Measurements from ENCODE around the gene AKR1A1.
A peak's percentile ranks its signal among the peaks of the same experiment; 100 is the strongest.
"Not testable (repeated sequence)": the region's sequence is repeated elsewhere in the genome, so short reads cannot be mapped to it uniquely, and the experiment has no call there.

The AKR1A1 gene

DNA sequence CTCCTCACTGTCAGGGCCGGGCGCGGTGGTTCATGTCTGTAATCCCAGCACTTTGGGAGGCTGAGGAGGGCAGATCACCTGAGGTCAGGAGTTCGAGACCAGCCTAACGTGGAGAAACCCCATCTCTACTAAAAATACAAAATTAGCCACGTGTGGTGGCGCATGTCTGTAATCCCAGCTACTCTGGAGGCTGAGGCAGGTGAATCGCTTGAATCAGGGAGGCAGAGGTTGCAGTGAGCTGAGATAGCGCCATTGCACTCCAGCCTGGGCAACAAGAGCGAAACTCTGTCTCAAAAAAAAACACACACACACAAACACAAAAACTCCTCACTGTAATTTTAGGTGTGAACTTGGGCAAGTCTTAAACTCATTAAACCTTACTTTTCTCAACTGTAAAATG, 26.7 kb upstream of the AKR1A1 start:
- DNase-seq, result not testable (repeated sequence)

GRCh38 chr1:45526135-45526644, 24.4 kb upstream of the AKR1A1 start:
- DNase-seq, result no peak

- DNase-seq, result no peak
Observed at GRCh38 chr1:45530632-45531135, 19.9 kb upstream of the AKR1A1 start.

- DNase-seq, result no peak
Observed at GRCh38 chr1:45531873-45532272, 18.8 kb upstream of the AKR1A1 start.

- DNase-seq, result peak; percentile 45
Observed at GRCh38 chr1:45535988-45536766, 14.4 kb upstream of the AKR1A1 start.

DNA sequence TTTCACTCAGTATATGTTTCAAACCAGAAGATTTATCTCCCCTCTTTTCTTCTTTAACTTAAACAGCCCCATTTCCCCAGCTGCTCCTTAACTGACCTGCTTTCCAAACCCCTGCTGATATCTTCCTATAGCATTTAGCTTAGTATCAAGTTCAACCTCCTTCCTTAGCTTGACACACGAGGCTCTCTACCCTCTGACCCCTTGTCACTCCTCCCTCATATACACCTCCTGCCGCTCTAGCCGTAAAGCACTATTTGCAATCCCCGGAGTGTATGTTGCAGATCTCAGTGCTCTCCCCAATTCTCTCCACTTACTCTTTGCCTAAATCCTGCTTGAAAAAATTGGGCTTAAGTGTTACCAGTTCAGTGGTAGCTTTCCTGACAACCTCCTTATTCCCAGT, 13.7 kb upstream of the AKR1A1 start:
- no peak for DNase-seq

DNA sequence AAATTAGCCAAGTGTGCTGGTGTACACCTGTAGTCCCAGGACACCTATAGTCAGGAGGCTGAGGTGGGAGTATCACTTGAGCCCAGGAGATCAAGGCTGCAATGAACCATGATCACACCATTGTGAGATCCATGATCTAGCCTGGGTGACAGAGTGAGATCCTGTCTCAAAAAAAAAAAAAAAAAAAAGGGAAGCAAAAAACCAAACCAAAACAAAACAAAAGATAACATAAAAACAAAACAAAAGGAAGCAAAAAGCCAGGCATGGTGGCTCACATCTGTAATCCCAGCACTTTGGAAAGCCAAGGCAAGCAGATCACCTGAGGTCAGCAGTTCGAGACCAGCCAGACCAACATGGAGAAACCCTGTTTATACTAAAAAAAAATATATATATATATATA, 9.4 kb upstream of the AKR1A1 start:
- DNase-seq, result no peak

DNA sequence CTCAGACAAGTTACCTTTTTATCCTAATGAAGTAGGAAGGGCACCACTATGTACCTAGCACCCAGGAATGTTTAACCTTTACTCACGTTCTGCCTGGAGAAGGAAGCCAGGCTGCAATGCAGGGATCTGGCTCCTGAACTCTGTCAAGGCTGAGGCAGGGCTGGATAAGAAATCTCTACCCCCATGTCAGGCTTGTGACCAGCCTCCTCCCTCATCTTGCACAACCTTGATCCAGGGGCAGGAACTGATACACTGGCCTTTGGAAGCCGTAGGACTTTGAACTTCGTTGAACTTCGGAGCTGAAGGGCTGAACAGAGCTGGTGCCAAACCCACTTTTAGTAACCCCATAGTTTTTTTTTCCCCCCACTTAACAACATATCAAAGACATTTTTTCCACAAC, 8.0 kb upstream of the AKR1A1 start:
- no peak for DNase-seq

DNA sequence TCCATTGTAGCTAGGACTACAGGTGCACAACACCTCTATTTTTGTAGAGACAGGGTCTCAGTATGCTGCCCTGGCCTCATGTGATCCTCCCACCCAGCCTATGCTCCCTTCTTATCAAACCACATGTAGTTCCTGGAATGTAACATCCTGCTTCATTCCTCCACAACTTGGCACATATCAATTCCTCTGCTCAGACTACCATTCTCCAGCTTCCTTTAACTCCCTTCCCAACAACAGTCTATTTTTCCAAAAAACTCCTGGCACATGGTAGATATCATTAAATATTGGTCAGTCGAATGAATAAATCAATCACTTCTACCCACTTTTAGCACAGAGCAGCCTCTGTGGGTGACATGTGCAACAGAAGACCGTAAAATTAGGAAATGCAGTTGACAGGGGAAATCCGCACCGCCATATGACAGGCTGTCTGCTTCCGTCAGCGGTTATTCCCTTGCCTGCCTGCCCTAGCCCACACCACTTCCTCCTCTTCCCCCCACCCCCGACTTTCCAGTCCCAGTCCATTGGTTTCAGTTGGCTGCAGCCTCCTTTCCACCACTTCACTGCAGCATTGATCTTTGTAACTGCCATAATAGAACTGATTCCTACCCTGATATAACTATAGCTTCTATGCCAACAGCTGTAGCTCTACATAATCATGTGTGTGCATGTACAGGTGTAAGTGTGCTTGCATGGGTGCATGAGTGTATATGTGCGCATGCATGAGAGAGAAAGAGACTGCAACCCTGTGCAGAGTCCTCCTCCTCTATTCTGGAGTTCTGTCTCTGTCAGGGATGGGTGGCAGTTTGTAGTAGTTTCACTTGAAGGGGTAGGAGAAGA, 6.8 kb upstream of the AKR1A1 start:
- peak; percentile 85 for DNase-seq

- no peak for DNase-seq
Observed at GRCh38 chr1:45544530-45544929, 6.1 kb upstream of the AKR1A1 start.

DNA sequence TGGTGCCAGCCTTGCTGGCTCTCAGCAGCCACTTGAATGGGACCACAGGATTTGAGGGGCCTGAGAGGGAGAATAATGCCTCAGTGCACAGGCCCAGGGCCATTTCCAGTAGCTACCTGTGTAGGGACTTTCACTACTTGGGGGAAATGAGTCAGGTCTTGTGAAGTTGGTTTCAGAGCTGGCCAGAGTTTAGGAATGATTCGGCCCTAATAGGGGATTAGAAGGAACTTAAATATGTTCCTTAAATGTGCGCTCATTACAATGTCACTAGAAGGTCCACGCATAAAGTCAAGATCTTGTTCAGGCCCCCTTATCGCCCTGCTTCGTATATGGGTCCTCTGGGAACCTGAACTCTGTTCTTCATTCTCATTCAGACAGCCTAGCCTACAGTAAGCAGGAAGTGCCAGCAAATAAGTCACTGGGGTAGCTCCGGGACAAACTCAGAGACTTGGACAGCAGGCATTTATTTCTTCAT, 5.6 kb upstream of the AKR1A1 start:
- DNase-seq, result peak; percentile 77

GRCh38 chr1:45545553-45546310, 4.9 kb upstream of the AKR1A1 start:
- DNase-seq, result no peak

DNA sequence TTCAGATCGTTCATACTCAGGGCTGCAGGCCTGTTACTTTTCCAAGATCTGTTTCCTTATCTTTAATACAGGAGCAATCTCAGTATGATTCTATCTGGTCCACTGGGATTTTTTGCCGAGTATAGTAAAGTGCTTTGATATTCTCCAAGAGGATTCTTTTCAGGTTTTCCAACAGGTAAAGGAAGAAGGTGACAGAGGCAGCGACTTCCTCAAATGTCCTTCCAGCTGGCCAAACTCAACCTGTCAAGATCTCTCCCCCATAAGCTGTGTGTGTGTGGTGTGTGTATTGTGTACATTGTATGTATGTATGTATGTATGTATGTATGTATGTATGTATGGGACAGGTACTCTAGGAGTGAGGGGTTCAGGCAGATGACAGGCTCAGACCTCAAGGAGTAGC, 1.1 kb downstream of the AKR1A1 start:
- DNase-seq, result no peak

- DNase-seq, result no peak
Observed at GRCh38 chr1:45552331-45552730, 1.7 kb downstream of the AKR1A1 start.

DNA sequence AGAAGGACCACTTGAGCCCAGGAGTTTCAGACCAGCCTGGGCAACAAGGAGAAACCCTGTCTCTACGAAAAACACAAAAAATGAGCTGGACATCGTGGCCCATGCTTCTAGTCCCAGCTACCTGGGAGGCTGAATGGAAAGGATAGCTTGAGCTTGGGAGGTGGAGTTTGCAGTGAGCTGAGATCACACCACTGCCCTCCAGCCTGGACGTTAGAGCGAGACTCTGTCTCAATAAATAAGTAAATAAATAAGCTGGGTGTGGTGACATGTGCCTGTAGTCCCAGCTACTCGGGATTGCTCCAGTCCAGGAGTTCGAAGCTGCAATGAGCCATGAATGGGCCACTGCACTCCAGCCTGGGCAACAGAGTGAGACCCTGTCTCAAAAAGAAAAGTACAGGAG, 3.6 kb downstream of the AKR1A1 start:
- no peak for DNase-seq

GRCh38 chr1:45557422-45557944, 6.9 kb downstream of the AKR1A1 start:
- DNase-seq, result no peak

- no peak for DNase-seq
Observed at GRCh38 chr1:45563843-45564242, 13.2 kb downstream of the AKR1A1 start.

DNA sequence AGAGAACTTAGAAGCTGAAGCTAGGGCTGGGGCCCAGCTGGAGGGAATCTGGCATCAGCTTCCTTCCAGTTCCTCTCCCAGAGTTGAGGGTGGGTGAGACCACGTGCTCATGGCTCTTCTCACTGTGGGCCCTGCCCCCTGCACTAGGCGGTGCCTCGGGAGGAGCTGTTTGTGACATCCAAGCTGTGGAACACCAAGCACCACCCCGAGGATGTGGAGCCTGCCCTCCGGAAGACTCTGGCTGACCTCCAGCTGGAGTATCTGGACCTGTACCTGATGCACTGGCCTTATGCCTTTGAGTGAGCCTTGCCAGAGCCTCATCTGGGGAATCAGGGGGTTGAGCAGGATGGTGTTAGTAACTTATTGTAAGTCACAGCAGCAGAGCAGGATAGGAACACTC, 16.1 kb downstream of the AKR1A1 start:
- DNase-seq, result no peak

- DNase-seq, result no peak
Observed at GRCh38 chr1:45567911-45568310, 17.3 kb downstream of the AKR1A1 start.

DNA sequence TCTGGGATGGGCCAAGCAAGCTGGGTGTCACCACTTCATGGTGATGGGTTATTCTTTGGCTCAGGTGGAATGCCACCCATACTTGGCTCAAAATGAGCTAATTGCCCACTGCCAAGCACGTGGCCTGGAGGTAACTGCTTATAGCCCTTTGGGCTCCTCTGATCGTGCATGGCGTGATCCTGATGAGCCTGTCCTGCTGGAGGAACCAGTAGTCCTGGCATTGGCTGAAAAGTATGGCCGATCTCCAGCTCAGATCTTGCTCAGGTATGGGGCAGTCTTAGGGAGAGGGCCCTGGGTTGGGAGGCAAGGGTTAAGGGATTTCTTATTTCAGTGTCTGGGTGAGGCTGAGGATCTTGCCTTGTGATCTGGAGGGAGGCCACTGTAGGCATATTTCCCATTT, 17.8 kb downstream of the AKR1A1 start:
- no peak for DNase-seq

GRCh38 chr1:45569571-45569961, 18.9 kb downstream of the AKR1A1 start:
- no peak for DNase-seq

DNA sequence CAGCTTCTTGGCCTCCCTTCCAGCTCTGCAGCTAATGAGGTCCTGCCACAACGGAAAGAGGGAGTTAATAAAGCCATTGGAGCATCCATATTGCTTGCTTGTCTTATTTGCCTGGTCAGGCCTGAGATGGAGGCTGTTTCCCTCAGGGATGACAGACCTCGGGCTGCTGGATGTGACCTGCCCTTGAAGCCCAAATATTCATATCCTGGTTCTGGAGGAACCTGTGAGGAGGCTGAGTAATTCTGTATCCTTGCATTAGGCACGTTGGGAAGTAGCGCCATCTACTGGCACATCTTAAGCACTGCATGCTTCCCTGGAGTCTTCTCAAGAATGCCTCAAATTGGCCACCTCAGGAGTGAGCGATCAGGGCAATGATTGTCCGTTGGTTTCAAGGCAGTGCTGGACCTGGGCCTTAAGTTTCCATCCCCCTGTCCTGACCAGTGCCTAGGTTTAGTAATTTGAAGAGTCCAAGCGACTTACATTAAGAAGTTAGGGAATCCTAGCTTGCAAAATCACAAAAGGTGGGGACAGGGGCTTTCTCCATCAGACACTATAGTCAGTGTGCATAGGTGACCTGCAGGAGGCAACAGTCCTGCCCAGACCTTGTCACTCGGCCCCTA, 19.4 kb downstream of the AKR1A1 start:
- DNase-seq, result peak; percentile 83
